GM19239 (cell line): Measurements from ENCODE around the gene FABP6.
"Not testable (repeated sequence)": the region's sequence is repeated elsewhere in the genome, so short reads cannot be mapped to it uniquely, and the experiment has no call there.

Source experiments
- DNase-seq: peaks from one replicate; pipeline ENCODE4 v3.0.0; 2011; ENCODE audit warnings: low spot score; ENCODE audit not compliant: insufficient read length
- FAIRE-seq: peaks from 2 replicates; lab custom pipeline; 2011; peaks lifted over from hg19 to GRCh38; lab: Jason Lieb, UNC

The FABP6 gene

DNA sequence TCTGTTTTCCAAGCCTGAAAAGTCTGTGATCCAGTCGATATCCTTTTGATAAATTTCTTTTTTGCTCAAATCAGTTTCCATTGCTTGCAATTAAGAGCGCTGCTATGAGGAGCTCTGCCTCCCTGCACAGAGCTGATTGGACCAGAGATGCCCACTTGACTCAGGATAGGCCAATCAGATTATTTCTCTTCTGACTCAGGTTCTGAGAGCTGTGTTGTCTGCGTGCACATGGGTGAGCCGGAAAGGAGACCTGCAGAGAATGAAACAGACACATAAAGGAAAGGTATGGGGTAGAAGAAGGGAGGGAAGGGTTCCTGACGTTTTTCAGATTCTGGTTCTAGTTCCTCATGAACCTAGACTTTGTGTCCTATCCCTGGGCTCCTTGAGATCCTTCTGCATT is 15.8 kb upstream of the FABP6 start:
- FAIRE-seq (no peak), DNase-seq (no peak)

DNA sequence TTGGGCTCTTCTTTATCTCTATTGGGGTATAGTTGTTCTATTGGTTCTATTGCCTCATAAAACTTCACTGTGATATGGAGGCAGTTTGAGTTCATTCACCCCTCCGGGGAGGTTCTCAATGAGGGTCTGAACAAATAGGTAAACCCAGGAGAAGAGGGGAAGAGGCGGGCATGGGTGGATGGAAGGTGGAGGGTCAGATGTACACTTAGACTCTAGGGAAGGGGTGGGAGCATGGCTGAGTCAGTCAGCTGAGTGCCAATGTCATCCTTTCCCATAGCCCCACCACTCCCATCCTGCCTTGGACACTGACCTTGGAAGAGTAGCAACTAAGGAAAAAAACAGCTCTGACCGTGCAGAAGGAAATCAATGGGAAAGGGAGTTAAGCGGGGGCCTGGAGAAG is 9.9 kb upstream of the FABP6 start:
- DNase-seq, result no peak
- no peak for FAIRE-seq

DNA sequence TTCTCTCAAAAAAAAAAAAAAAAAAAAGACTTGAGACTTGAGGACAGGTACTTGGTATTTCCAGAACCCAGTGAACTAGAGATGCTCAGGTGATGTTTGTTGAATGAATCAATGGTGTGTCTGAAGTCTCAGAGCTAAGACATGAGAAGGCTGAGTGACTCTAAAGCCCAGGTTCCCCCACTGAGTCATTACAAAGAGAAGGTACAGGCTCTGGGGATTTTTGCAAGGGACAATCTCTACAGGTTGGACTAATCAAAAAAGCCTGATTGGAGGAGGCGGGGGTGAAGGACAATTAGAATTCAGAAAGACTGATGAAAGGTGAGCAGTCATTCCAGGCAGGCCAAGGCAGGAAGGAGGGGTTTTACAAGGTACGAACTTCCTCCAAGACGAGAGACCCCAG is 8.2 kb upstream of the FABP6 start:
- no peak for FAIRE-seq
- no peak for DNase-seq

GRCh38 chr5:160227012-160227411 is 2.3 kb upstream of the FABP6 start:
- no peak for FAIRE-seq
- DNase-seq, result no peak

- DNase-seq, result no peak
- FAIRE-seq, result no peak
Observed at GRCh38 chr5:160230686-160231527, 1.6 kb downstream of the FABP6 start.

DNA sequence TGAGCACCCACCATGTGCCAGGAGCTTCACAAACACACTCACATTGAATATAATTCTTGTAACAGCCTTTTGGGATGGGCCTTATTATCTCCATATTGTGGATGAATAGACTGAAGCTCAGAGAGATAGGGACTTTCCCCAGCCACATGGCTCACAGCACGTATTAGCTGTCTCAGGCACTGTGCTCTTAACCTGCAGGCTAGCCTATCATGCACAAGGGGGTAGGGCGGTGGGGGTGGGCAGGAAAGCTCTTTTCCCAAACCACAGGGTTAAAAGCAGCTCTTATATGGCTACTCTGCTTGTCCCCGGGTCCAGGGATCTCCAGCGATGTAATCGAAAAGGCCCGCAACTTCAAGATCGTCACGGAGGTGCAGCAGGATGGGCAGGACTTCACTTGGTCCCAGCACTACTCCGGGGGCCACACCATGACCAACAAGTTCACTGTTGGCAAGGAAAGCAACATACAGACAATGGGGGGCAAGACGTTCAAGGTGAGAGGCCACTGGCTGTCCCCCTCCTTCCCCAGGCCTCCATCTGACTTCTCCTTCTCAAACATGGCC is 2.6 kb downstream of the FABP6 start:
- DNase-seq (no peak), FAIRE-seq (no peak)

DNA sequence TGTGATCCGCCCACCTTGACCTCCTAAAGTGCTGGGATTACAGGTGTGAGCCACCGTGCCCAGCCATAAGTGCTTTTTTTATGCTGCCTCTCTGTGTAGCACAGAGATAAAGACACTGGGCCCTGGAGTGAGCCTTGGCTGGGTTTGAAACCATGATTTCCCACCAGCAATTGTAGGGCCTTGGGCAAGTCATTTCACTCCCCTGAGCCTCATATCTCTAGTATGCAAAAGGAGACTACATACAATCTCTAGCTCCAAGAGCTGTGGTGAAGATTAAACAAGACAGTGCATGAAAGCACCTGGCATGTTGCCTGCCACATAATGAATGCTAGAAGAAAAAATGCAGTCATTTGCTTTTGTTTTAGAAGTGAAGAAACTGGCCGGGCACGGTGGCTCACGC is 3.9 kb downstream of the FABP6 start:
- no peak for FAIRE-seq

DNA sequence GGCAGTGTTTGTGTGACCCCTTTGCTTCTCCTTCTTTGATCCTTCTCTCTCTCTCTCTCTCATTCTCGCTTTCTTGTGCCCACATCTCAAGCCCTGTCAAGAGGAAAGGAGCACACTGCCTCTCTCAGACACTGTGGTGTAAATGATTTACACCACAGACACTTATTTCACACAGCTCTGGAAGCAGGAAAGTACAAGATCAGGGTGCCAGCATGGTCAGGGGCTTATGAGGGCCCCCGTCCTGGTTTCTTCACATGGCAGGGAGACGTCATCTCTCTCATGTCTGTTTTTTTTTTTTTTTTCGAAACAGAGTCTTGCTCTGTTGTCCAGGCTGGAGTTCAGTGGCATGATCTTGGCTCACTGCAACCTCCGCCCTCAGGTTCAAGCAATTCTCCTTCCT is 6.4 kb downstream of the FABP6 start:
- DNase-seq (no peak), FAIRE-seq (no peak)

More for the DNA sequence above, 3.9 kb downstream of the FABP6 start:
- no peak for DNase-seq

DNA sequence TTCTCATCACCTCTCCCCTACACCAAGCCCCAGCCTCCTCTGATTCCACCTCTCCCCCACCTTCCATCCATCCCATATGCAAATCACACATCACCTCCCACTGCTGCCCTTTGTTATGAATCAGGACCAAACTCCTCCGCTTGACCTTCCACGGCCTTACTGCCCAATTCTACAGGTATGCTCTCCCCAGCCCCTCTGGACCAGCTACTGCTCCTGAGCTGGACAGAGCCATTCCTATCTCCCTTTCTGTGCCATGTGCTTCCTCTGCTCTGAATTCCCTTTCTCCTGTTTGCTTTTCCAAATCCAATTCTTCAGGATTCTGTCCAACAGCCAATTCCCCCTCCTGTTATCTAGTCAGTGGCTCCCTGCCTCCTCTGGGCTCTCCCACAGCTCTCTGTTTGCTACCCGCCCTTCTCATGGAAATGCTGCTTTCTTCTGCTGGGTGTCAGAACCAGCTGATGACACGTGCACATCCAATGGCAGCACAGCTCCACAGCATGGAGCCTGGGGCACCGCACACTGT is 8.3 kb downstream of the FABP6 start:
- FAIRE-seq, result no peak

GRCh38 chr5:160240350-160240749 is 11.0 kb downstream of the FABP6 start:
- no peak for FAIRE-seq
- no peak for DNase-seq

More for the DNA sequence above, 8.3 kb downstream of the FABP6 start:
- DNase-seq, result no peak

DNA sequence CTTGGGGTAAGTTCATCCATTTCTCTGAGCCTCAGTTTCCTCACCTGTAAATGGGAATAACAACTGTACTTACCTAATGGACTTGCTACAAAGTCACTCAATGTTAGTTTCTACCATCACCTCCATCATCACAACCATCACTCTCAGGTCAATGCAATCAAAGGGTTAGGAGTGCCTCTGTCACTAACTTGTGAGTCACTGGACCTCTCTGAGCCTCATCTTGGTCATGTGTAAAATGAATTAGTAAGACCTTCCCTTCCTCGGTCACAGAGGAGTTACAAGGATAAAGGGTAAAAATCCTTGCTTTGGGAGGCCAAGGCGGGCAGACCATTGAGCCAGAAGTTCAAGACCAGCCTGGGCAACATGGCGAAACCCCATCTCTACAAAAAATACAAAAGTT is 12.8 kb downstream of the FABP6 start:
- no peak for FAIRE-seq
- no peak for DNase-seq

DNA sequence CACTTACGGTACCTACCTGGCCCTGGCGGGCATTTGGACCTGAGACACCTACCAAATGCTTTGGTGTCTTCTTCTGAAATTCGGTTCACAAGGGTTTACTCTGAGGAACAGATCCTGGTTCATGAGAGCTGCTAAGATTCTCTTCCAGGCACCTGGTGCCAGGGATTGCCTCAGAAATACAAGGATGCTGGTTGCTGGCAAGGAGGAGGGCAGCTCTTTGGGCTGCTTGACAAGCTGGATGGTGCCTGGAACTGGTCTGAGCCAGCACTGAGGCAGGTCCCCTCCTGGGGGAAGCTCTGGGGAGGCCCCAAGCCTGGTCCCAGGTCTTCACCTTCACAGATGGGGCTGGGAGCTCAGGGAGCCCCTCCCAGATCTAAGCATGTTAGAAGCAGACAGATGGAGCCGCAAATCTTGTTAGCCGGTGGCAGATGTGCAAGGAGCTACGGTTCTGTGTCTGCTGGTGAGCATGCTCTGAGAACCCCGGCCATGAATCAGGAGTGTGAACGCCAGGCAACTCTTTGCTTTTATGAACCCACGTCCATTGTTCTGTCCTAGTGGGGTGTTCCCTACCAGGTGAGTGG is 16.3 kb downstream of the FABP6 start:
- DNase-seq, result no peak
- FAIRE-seq, result no peak

DNA sequence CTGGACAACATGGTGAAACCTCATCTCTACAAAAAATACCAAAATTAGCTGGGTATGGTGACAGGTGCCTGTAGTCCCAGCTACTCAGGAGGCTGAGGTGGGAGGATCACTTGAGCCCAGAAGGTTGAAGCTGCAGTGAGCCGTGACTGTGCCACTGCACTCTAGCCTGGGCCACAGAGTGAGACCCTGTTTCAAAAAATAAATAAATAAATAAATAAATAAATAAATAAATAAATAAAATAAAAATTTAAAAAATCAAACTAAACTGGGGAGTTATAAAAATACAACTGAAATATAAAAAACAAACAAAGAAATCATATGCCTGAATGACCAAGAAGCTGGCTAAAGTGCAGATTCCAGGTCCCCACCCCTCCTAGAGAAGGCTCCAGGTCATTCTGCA is 20.3 kb downstream of the FABP6 start:
- DNase-seq, FAIRE-seq: not testable (repeated sequence)

GRCh38 chr5:160250226-160250625 is 20.9 kb downstream of the FABP6 start:
- no peak for FAIRE-seq
- no peak for DNase-seq

DNA sequence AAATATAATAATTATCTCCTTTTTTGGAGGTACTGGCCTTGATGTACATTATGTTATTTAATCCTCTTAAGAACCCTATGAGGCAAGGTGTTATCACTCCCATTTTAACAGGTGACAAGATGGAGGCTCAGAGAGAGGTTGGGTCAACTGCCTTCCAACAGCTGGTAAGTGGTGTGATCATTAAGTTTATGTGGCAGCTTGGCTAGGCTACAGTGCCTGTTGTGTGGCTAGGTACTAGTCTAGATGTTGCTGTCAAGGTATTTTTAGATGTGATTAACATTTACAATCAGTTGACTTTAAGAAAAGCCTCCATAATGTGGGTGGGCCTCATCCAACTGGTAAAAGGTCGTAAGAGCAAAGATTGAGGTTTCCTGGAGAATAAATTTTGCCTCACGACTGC is 21.5 kb downstream of the FABP6 start:
- DNase-seq (no peak), FAIRE-seq (no peak)

DNA sequence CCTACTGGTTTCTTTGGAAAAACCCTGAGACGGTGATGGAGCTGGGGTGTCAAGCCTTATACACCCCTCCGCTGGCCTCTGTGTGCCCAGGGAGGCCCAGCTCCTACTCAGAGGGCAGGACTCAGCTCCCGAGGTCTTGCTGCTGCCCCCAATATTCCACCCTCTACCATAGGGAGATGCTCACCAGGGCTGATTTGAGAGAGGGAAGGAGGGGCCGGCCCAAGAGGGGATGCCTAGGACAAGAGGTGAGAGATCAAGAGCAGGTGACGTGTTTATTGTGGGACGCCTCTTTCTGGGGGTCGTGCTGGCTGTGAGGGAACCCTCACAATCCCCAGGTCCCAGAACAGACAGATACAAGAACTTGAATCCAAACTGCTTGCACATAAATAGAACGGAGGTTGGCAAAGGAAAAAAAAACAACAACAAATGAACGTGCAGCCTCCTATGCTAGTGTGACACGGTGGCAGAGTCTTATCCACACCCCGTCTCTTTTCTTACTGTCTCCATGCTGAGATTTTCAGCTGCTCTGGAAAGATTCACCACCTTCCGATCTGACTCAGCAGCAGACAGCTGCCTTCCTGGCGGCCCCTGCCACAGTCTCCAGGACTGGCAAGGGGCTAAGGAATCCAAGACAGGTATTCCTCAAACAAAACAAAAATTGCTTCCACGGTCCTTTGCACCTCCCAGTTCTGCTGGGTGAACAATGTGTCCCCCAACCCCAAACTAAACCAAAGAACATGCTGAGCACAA is 22.3 kb downstream of the FABP6 start:
- DNase-seq, result no peak
- no peak for FAIRE-seq

DNA sequence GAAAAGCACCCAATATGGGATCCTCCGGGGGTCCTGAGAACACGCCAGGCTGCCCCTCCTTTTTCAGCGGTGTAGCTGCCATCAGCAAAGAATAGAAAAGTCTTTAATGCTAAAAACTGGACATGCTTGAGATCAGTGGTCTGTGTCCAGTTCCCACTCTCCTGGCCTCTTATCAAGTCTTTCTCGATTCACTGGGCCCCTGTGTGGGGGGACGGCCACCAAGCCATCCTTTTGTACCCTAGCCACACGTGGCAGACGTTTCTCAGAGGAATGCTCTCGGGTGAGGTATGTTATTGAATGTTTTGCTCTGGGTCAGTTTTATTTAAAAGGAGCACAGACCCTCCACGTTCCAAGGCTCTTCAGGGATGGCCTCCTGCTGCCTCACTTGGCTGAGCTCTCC is 23.6 kb downstream of the FABP6 start:
- FAIRE-seq, result no peak
- no peak for DNase-seq

GRCh38 chr5:160253441-160253840 is 24.1 kb downstream of the FABP6 start:
- no peak for DNase-seq
- no peak for FAIRE-seq

DNA sequence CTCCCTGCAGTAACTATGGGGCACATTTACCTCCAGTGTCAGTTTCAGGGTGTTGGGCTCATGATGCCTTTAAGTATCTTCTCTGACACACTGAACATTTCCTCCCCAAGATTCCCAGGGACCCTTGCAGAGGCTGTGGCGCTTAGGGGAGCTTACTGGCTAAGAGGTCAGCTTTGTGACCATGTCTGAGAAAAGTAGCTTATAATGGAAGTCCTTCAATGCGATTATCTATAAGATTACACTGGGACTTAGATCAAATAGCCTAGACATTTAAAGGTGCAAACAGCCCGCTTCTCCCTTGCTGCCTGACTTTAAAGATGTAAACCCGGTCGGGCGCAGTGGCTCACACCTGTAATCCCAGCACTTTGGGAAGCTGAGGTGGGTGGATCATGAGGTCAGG is 25.4 kb downstream of the FABP6 start:
- DNase-seq (no peak), FAIRE-seq (no peak)

DNA sequence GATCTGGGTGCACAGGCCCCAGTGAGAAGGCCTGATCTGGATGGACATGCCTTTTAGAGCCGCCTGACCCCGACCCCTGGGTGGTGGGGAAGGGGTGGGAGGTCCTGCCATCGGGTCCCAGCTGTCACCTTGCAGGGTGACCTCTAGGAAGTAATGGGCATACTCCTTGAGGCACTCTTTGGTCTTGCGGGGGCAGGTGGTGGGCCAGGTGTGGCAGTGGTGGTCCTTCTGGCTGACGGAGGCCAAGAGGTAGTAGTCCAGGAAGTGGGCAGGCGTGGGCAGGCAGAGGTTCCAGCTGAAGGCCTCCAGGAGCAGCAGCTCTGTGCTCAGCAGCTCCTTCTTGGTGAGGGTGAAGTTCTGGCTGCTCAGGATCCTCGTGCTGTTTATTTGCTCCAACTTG is 30.0 kb downstream of the FABP6 start:
- DNase-seq (no peak), FAIRE-seq (no peak)
